GM18526 (cell line): Measurements from ENCODE around the gene CHAF1A.

Experiments used
- POLR2A ChIP-seq: IDR thresholded peaks from 3 replicates; pipeline ENCODE4 v1.6.1; 2011; ENCODE audit not compliant: insufficient read length; ENCODE audit errors: extremely low read depth

Gene CHAF1A

GRCh38 chr19:4432918-4433506, 30.6 kb downstream of the CHAF1A start:
- no peak for TF ChIP-seq POLR2A

- TF ChIP-seq POLR2A, result no peak
Observed at GRCh38 chr19:4434391-4434790, 32.0 kb downstream of the CHAF1A start.

GRCh38 chr19:4436231-4436630, 33.8 kb downstream of the CHAF1A start:
- no peak for TF ChIP-seq POLR2A

- no peak for TF ChIP-seq POLR2A
Observed at GRCh38 chr19:4437103-4437502, 34.7 kb downstream of the CHAF1A start.

- TF ChIP-seq POLR2A, result no peak
Observed at GRCh38 chr19:4439243-4439642, 36.8 kb downstream of the CHAF1A start.

GRCh38 chr19:4441994-4442818, 39.8 kb downstream of the CHAF1A start:
- TF ChIP-seq POLR2A, result no peak

- TF ChIP-seq POLR2A, result no peak
Observed at GRCh38 chr19:4442819-4443146, 40.3 kb downstream of the CHAF1A start.

GRCh38 chr19:4443188-4443587, 40.7 kb downstream of the CHAF1A start:
- no peak for TF ChIP-seq POLR2A

GRCh38 chr19:4443966-4444764, 41.7 kb downstream of the CHAF1A start:
- TF ChIP-seq POLR2A, result no peak

- TF ChIP-seq POLR2A, result peak; percentile 13
Observed at GRCh38 chr19:4444765-4445741, 42.6 kb downstream of the CHAF1A start.

GRCh38 chr19:4445963-4446703, 43.7 kb downstream of the CHAF1A start:
- TF ChIP-seq POLR2A, result no peak

- TF ChIP-seq POLR2A, result no peak
Observed at GRCh38 chr19:4446704-4447200, 44.3 kb downstream of the CHAF1A start.

- no peak for TF ChIP-seq POLR2A
Observed at GRCh38 chr19:4447327-4448146, 45.1 kb downstream of the CHAF1A start.
